Endothelial cell of umbilical vein (primary cell): Measurements from ENCODE around the gene KRT17. TPM values are rescaled to one million over a fixed set of nuclear protein-coding genes. Genes with fewer than 3 reads are reported as not detected.

Experiments
- BruUV-seq: library from RNA; stranded (reverse); fragments of 400-500 nt; replicated peaks from 2 replicates; lab custom pipeline; 2021; lab: Mats Ljungman, UMichigan
- CTCF ChIA-PET: fragments of 300-600, 350-600 bp; sonication (Branson Sonifier 250); formaldehyde crosslinking; loops from one replicate; lab custom pipeline; 2021; ENCODE audit warnings: antibody characterized with exemption, inconsistent platforms; lab: Charles Lee
- POLR2A ChIA-PET: fragments of 300-600, 350-600 bp; sonication (Branson Sonifier 250); formaldehyde crosslinking; loops from one replicate; lab custom pipeline; 2021; ENCODE audit warnings: antibody characterized with exemption, inconsistent platforms; lab: Charles Lee
- DNase-seq: peaks from one replicate; pipeline ENCODE4 v3.0.0-alpha.2; 2011; ENCODE audit warnings: low read depth, low spot score
- FAIRE-seq: peaks from 2 replicates; lab custom pipeline; 2011; peaks lifted over from hg19 to GRCh38; lab: Jason Lieb, UNC
- H2AFZ ChIP-seq: 2 replicates; pipeline ENCODE4 v1.6.0; 2012; ENCODE audit warnings: low read depth, low read length, control low read depth, inconsistent platforms
- H3K27ac ChIP-seq: 2 replicates; pipeline ENCODE4 v1.5.1; 2011; ENCODE audit warnings: low read depth, mild to moderate bottlenecking, control low read depth, low read length, moderate library complexity; ENCODE audit not compliant: insufficient read depth
- H3K27me3 ChIP-seq, 2 experiments: 2 replicates each; pipeline versions ENCODE4 v1.6.0 to v1.6.1; 2011; ENCODE audit warnings: low read length in 2 of 2, mixed read lengths in 1 of 2; ENCODE audit not compliant: control insufficient read depth in 2 of 2, insufficient read depth in 2 of 2
- H3K36me3 ChIP-seq, 2 experiments: 2 replicates in 1 of 2; 3 replicates in 1 of 2; pipeline ENCODE4 v1.5.1; 2011; ENCODE audit warnings: low read length in 2 of 2, mild to moderate bottlenecking in 1 of 2, moderate library complexity in 1 of 2; ENCODE audit not compliant: control insufficient read depth in 2 of 2, insufficient read depth in 2 of 2; ENCODE audit errors: extremely low read depth in 1 of 2
- H3K4me1 ChIP-seq: 3 replicates; pipeline ENCODE4 v1.5.1; 2011; ENCODE audit warnings: mild to moderate bottlenecking, low read length; ENCODE audit not compliant: control insufficient read depth, insufficient read depth; ENCODE audit errors: extremely low read depth
- H3K4me2 ChIP-seq: 2 replicates; pipeline ENCODE4 v1.6.1; 2011; ENCODE audit warnings: low read length, control low read depth, mixed read lengths; ENCODE audit not compliant: insufficient read depth
- H3K4me3 ChIP-seq, 3 experiments: fragments of 200-600 bp in 1 of 3; sonication (generic), shearing (Covaris generic) in 1 of 3; replicated peaks in 1 of 3; 2 replicates each; pipeline ENCODE4 v1.5.1; 2011 to 2016; ENCODE audit warnings: control low read depth in 3 of 3, low read length in 3 of 3, mild to moderate bottlenecking in 2 of 3, inconsistent platforms in 1 of 3, low read depth in 1 of 3, moderate library complexity in 1 of 3; ENCODE audit not compliant: insufficient read depth in 1 of 3
- H3K79me2 ChIP-seq: 2 replicates; pipeline ENCODE4 v1.6.0; 2012; ENCODE audit warnings: low read length, inconsistent platforms; ENCODE audit not compliant: control insufficient read depth, insufficient read depth
- H3K9ac ChIP-seq: replicated peaks from 2 replicates; pipeline ENCODE3; 2011; ENCODE audit warnings: low read length, control low read depth; ENCODE audit not compliant: insufficient read depth; ENCODE audit errors: extremely low read depth
- H3K9me1 ChIP-seq: replicated peaks from 3 replicates; pipeline ENCODE4 v1.6.0; 2011; ENCODE audit warnings: mild to moderate bottlenecking, low read length; ENCODE audit not compliant: control insufficient read depth, insufficient read depth; ENCODE audit errors: extremely low read depth
- H3K9me3 ChIP-seq: replicated peaks from 2 replicates; pipeline ENCODE4 v1.5.1; 2012; ENCODE audit warnings: low read length, inconsistent platforms; ENCODE audit not compliant: control insufficient read depth, insufficient read depth
- H4K20me1 ChIP-seq: replicated peaks from 2 replicates; pipeline ENCODE3; 2011; ENCODE audit warnings: mild to moderate bottlenecking, low read length; ENCODE audit not compliant: control insufficient read depth, insufficient read depth; ENCODE audit errors: extremely low read depth
- EZH2 ChIP-seq: IDR thresholded peaks from 2 replicates; pipeline ENCODE4 v1.6.1; 2012; ENCODE audit warnings: borderline replicate concordance, low read depth, mild to moderate bottlenecking, moderate library complexity, low read length, inconsistent platforms; ENCODE audit not compliant: severe bottlenecking
- FOS ChIP-seq: IDR thresholded peaks from 2 replicates; pipeline ENCODE4 v1.6.1; 2011; ENCODE audit warnings: mild to moderate bottlenecking, low read length, moderate library complexity, borderline replicate concordance; ENCODE audit not compliant: insufficient read depth
- GATA2 ChIP-seq: IDR thresholded peaks from 2 replicates; pipeline ENCODE4 v1.7.0; 2011; ENCODE audit warnings: low read depth, mild to moderate bottlenecking, moderate library complexity, mixed read lengths, low read length; ENCODE audit not compliant: insufficient read length, insufficient read depth
- JUN ChIP-seq: IDR thresholded peaks from 2 replicates; pipeline ENCODE4 v1.6.1; 2011; ENCODE audit warnings: borderline replicate concordance, low read depth; ENCODE audit not compliant: insufficient read length, insufficient read depth
- MYC ChIP-seq: IDR thresholded peaks from one replicate; pipeline ENCODE4 v1.6.1; 2011; ENCODE audit warnings: mild to moderate bottlenecking, low read depth, low read length
- POLR2A ChIP-seq: IDR thresholded peaks from 2 replicates; pipeline ENCODE4 v1.6.1; 2012; ENCODE audit warnings: low read depth, mild to moderate bottlenecking, control low read depth, low read length
- POLR2AphosphoS5 ChIP-seq: IDR thresholded peaks from 2 replicates; pipeline ENCODE4 v1.6.1; 2012; ENCODE audit warnings: low read depth, mild to moderate bottlenecking, control low read depth, low read length, moderate library complexity; ENCODE audit not compliant: insufficient read depth
- dilution Hi-C: fragments of 300-500 bp; cut with MboI; formaldehyde crosslinking; loops from one replicate; pipeline ENCODE4 v1.15.0; 2019; ENCODE audit warnings: low sequenced_read_pairs; ENCODE audit not compliant: extremely low pct_ligation_motif_present
- intact Hi-C: fragments of 100-400 bp; cut with micrococcal nuclease; formaldehyde crosslinking; loops from one replicate; pipeline ENCODE4 v1.10.0; 2022
- polyA plus RNA-seq, 4 experiments: library from polyadenylated mRNA; depleted of rRNA in 3 of 4; stranded (reverse) in 3 of 4; unstranded in 1 of 4; fragments of >200 nt; gene quantifications; 2 replicates each; pipeline versions ENCODE4 v1.2.1 to v1.2.3, GENCODE V29; 2011 to 2012; ENCODE audit warnings: missing spikeins in 1 of 4
- total RNA-seq: library from RNA; stranded (reverse); gene quantifications from 2 replicates; pipeline ENCODE4 v1.2.3, GENCODE V29; 2021
- TF ChIP-seq, protein P1 (sequence below), 2 donors: IDR thresholded peaks; 1 replicate in 1 of 2; 2 replicates in 1 of 2; pipeline ENCODE4 v1.5.1; 2011; ENCODE audit warnings: low read length in 2 of 2, mild to moderate bottlenecking in 2 of 2, moderate library complexity in 2 of 2, control low read depth in 1 of 2, inconsistent platforms in 1 of 2, low read depth in 1 of 2; ENCODE audit not compliant: insufficient read depth in 1 of 2; ENCODE audit errors: extremely low read depth in 1 of 2
- TF ChIP-seq, protein P2 (sequence below): IDR thresholded peaks from 2 replicates; pipeline ENCODE4 v1.6.1; 2011; ENCODE audit not compliant: insufficient read depth, insufficient read length

Gene KRT17
- total and polyA plus RNA-seq, 2 donors (not counting 3 experiments of a cell fraction or from before 2014, with no cell fraction given), result 0.83 to 1.6 TPM

DNA sequence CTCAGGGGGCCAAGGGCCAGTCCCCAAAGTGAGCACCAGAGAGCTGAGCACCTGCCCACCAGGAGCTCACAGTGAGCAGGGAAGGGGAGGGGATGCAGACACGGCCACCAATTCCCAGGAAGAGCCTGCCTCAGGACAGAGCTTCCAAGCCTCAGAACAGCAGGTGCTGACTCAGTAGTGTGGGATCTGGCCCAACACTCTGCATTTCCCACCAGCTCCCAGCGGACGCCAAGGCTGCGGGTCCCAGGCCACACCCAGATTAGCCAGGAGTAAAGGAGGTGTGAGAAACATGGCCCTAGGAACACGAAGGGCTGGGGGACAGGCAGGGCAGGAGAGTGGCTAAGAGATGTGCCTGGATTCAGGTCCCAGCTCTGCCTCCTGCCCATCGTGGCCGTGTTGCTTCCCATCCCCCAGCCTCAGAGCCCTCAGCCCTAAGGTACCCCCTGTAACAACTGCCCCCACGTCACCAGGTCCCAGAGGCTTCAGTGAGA is 35.9 kb upstream of the KRT17 start:
- Histone ChIP-seq H2AFZ (no peak overlapping the region), H3K9ac (no peak overlapping the region), H3K79me2 (no peaks in the 10 kb centered on the region), H3K9me3 (no peaks in the 10 kb centered on the region), H3K27ac (no peak overlapping the region), H3K4me3 (no peak overlapping the region), H3K9me1 (no peaks in the 10 kb centered on the region), H4K20me1 (no peaks in the 10 kb centered on the region), H3K4me2 (no peak overlapping the region), H3K36me3 (no peaks in the 10 kb centered on the region), H3K27me3 (peaks cover 0 to 1% of the 10 kb centered on the region in 2 experiments), H3K4me1 (no peaks in the 10 kb centered on the region)
- DNase-seq, result no peak
- dilution Hi-C loops (no loop called here), intact Hi-C loops (loop anchor here (10.0 kb wide), 2 partner anchors 335 to 1015 kb away; partner anchors contain the start of gene SMARCE1)
- no peak for TF ChIP-seq EZH2
- no peak for TF ChIP-seq GATA2
- TF ChIP-seq, protein P1, sequence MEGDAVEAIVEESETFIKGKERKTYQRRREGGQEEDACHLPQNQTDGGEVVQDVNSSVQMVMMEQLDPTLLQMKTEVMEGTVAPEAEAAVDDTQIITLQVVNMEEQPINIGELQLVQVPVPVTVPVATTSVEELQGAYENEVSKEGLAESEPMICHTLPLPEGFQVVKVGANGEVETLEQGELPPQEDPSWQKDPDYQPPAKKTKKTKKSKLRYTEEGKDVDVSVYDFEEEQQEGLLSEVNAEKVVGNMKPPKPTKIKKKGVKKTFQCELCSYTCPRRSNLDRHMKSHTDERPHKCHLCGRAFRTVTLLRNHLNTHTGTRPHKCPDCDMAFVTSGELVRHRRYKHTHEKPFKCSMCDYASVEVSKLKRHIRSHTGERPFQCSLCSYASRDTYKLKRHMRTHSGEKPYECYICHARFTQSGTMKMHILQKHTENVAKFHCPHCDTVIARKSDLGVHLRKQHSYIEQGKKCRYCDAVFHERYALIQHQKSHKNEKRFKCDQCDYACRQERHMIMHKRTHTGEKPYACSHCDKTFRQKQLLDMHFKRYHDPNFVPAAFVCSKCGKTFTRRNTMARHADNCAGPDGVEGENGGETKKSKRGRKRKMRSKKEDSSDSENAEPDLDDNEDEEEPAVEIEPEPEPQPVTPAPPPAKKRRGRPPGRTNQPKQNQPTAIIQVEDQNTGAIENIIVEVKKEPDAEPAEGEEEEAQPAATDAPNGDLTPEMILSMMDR (IDR thresholded peaks at IDR 0.05; ENCODE audit: extremely low read depth in 1 of 2, insufficient read depth in 1 of 2, low read depth in 1 of 2, low read length in 2 of 2), result no peak
- TF ChIP-seq POLR2A, result no peak
- no peak for TF ChIP-seq JUN
- no peak for TF ChIP-seq POLR2AphosphoS5
- no peak for TF ChIP-seq FOS
- no peak for TF ChIP-seq MYC
- TF ChIP-seq, protein P2, sequence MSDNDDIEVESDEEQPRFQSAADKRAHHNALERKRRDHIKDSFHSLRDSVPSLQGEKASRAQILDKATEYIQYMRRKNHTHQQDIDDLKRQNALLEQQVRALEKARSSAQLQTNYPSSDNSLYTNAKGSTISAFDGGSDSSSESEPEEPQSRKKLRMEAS, result no peak
- FAIRE-seq, result no peak
- ChIA-PET CTCF (interaction anchor here (1.1 to 9.4 kb wide), 5 partner anchors 9 to 804 kb away, joined by 3 to 369 read pairs (median 14); no protein-coding TSS in a partner anchor), POLR2A (no interaction called here)
- BruUV-seq, result no TSS peak
